Left forelimb (tissue), 1 donor: ENCODE data around the gene NPTX1.
"Not testable (repeated sequence)": the region's sequence is repeated elsewhere in the genome, so short reads cannot be mapped to it uniquely, and the experiment has no call there.

Experiments used
- DNase-seq: peaks from one replicate; pipeline ENCODE4 v3.0.0-alpha.2; 2018; ENCODE audit warnings: low spot score

The NPTX1 gene, protein sequence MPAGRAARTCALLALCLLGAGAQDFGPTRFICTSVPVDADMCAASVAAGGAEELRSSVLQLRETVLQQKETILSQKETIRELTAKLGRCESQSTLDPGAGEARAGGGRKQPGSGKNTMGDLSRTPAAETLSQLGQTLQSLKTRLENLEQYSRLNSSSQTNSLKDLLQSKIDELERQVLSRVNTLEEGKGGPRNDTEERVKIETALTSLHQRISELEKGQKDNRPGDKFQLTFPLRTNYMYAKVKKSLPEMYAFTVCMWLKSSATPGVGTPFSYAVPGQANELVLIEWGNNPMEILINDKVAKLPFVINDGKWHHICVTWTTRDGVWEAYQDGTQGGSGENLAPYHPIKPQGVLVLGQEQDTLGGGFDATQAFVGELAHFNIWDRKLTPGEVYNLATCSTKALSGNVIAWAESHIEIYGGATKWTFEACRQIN

DNA sequence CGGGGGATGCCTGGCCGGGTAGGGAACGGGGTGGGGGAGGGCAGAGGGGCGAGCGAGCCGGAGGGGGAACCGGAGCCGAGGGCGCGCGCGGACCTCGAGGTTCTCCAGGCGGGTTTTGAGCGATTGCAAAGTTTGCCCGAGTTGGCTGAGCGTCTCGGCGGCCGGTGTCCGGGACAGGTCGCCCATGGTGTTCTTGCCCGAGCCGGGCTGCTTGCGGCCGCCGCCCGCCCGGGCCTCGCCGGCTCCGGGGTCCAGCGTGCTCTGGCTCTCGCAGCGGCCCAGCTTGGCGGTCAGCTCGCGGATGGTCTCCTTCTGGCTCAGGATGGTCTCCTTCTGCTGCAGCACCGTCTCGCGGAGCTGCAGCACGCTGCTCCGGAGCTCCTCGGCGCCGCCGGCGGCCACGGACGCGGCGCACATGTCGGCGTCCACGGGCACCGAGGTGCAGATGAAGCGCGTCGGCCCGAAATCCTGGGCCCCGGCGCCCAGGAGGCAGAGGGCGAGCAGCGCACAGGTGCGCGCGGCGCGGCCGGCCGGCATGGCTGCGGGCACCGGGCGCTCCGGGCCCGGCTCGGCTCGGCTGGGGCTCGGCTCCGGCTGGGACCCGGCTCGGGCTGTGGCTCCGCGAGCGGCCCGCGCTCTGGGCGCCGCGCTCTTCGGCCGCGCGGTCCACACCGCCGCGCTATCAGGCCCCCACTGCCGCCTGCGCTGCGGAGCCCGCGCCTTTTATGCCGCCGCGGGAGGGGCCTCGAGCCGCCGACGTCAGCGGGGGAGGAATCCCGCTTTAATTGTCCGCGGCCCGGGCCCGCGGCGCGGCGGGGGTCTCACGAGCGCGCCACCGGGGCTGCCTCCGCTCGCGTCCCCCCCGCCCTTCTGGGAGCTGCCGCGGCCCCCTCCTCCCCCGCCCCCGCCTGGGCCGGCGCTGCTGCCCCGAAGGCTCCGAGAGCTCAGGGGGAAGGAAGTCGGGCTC, at the start of gene NPTX1:
TSS of gene NPTX1 (minus strand) at position 698 of the 967 bp plus-strand sequence. CDS start at position 537, 161 bp downstream.
- DNase-seq = no peak

DNA sequence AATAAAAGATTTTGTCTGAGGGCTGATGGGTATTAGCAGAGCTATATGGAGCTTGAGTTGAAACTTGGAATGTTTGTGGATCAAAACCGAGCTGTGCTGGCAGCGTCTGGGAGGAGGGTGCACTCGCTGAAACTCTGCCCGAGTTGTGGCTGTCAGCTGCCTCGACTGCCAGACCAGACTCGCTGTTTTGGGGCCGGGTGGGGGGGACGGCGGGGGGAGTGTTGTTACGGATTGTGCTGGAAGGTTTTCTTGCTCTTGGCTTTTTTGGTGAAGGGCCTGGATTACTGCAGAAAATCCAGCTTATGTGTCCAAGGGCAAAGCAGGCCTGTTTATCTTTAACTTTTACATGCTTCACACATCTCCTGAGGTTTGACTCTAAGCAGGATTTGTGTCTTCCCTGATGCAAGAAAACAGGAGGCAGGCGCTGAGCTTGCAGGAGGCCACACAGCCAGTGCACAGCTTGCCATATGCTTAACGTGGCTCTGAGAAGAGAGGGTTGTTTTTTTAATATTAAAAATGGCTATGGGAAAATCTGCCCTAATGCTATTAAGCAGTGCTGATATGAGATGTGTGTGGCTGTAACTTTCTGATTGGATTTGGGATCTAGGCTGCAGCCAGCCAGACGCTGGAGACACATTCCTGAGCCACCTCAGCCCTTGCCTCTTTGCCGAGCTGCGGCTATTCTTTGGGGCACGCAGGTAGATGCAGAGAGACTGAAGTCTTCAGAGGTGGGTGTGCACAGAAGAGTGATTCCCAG, 47.7 kb upstream of the NPTX1 start:
- no peak for DNase-seq

DNA sequence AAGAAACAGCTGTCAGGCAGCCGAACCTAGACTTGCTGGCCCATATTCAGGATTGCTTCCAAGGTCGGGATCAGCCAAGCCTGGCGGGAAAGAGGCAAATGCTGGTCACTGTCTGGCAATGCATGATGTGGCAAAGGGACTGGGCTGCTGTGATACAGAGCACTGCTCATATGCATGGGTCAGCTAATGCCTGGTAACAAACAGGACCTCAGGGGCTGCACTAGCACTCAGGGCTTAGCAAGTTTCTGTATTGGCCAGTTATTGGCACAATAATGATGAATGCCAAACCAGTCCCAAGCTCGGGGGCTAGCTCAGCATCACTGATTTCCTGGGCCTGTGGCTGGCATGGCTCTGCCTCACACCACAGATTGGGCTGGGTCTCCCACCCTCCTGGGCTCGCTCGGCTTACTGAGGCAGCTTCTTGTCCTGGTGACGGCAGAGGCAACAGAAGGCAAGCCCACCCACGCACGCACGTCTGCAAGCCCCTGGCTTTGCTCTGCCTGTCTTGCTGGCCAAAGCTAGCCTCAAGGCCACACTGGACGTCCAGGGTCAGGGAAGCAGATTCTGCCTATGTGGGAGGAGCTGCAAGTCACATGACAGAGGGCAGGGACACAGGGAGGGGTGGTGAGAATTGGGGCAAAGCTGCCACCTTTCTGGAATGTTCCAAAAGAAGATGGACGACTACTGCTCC, 46.8 kb upstream of the NPTX1 start:
- no peak for DNase-seq

DNA sequence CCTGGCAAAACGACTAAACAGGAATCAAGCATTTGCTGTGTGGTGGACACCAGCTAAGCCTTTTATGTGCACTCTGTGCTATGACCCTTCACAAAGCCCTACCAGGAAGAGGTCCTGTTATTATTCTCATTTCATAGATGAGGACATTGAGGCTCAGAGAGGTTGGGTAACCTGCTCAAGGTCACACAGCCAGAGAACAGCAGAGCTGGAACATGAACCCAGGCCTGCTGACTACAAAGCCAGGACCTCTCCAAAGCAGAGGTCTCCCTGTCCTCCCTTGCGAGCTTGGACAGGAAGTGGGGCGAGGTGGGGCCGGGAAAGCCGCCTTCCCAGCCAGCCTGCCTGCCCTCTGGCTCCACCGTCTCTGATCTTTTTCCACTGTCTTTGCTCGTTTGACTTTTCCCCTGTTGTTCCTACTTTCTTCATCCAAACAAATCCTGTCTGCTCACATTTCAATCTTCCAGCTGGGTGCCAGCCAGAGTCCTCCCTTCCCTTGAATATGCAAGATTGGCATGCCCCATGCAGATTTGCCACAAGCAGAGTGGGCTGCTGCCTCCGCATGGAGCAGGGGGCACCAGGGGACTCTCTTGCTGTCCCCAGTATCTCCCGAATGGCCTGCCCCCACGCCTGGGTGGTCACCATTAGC, 44.5 kb upstream of the NPTX1 start:
- DNase-seq = no peak

DNA sequence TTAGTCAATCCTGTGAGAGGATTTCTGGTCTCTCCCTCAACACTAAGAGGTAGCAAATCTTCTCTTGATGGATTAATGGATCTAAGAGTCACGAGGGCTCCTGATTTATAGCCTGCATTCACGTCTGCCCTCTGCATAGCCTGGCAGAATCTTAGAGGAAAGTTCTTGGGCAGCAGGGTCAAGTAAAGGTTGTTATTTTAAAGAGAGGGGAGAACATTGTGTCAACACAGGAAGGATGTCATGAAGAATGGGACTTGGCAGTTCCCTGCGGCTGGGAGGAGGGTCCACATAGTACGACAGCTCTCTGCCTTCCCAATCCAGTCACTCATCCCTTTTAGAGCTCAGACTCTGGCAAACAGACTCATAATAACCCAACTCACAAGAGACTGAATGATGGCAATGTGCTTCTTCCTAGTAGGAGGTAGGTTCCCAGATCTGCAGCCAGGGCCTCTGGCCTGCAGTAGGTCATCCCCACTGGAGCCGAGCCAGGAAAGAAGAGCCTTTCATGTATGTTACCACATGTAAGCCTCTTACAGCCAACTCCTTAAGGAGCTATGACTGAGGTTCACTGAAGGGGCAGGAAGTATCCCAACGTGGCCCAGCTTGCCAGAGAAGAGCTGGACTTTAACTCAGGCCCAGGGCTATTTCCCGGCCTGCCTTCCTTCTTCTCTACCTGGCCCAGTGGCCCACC, 42.8 kb upstream of the NPTX1 start:
- DNase-seq = no peak

DNA sequence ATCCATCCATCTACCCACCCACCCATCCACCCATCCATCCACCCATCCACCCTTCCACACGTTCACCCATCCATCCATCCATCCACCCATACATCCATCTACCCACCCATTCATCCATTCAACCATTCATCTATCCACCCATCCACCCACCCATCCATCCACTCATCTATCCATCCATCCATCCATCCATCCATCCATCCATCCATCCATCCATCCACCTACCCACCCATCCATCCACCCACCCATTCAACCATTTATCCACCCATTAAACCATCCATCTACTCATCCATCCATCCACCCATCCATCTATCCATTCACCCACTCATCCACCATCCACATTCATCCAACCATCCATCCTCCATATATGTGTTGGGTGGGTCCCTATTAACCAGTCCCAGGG, 42.0 kb upstream of the NPTX1 start:
- no peak for DNase-seq

DNA sequence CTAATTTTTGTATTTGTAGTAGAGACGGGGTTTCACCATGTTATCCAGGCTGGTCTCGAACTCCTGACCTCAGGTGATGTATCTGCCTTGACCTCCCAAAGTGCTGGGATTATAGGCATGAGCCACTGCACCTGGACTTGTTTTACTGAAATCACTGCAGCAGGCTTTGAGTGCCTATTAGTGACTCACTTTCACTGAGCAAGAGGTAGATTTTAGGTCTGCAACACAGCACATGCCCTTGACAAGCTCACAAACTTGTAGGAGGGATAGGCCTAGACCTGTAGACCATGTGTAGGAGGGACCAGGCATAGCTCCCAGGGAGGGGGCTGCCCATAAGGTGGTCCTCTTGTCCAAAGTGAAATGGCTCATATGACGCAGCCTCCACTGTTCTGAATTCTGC, 41.2 kb upstream of the NPTX1 start:
- no peak for DNase-seq

DNA sequence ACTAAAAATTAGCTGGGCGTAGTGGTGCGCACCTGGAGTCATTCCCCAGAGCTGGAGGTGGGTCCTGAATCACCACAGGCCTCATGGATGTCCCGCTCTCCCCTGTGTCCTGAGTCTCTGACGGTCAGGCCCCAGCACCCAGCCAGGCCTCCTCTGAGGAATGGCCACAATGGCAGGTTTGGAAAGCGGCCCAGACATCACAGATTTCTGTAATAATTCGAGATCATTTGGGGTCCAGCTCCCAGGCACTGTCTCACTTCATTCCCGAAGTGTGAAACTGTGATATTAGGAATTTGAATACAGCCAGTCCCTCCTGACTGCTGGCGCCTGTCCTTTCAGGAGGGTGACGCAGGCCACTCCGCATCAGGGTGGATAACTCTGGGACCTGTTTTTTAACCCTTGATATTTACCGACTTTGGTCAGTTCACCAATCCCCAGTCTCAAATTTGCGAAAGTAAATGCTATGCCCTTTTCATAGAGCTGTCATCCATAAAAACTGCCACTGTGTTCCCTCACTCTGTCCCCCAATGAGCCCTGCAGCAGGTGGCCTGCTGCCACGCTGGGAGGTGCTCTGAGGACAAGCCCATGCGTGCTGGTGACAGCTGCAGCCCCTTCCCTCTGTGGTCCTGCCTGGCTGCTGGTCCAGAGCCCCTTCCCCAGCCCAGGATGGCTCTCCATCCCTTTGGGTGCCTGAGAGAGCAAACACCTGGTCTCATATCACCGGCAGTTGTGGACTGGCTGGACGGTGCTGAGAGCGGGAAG, 39.9 kb upstream of the NPTX1 start:
- no peak for DNase-seq

DNA sequence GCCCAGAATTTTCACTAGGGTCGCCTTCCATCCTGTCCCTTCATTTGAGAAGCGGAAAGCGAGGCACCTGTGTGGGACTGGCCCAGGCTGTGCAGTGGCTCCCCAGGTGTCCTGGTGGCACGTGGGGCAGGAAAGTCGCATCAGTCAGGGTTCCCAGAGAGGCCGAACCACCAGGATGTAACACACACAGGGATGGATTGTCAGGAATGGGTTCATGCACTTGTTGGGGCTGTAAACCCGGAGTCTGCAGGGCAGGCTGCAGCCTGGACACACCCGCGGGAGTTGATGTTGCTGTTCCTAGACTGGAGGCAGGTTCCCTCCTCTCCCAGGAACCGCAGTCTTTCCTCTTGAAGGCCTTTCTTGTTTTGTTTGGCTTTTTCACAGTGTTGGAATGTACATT, 37.5 kb upstream of the NPTX1 start:
- no peak for DNase-seq

DNA sequence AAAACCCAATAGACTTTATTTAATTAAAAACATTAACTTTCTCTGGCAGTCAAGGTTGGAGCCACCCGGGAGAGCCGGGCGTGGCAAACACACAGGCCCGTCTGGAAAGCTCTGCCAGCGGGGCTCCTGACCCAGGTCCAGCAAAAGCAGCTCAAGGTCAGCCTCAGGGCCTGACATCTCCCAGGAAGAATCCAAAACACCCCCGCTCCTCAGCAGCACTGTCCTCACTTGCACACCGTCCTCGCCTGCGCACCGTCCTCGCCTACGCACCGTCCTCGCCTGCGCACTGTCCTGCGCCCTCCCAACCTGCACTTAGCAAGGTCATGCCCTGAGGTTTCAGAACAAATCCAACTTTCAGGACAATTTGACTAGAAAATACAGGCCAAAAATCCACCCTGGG, 36.8 kb upstream of the NPTX1 start:
- no peak for DNase-seq

DNA sequence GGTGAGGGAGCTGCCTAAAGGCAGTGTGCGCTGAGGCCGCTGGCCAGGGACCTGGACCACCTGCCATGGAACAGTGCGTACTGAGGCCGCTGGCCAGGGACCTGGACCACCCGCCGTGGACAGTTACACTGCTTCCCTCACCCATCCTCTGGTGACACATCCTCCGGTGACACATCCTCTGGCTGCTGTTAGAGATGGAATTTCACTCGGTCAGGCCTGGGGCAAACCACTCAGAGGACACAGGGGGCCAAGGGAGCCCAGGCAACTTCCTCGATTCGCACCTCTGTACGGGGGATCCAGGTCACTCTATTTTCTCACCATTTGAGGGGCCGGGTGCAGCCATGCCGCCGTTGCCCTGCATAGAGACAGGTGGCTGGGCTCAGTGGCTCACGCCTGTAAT, 35.8 kb upstream of the NPTX1 start:
- DNase-seq = no peak

DNA sequence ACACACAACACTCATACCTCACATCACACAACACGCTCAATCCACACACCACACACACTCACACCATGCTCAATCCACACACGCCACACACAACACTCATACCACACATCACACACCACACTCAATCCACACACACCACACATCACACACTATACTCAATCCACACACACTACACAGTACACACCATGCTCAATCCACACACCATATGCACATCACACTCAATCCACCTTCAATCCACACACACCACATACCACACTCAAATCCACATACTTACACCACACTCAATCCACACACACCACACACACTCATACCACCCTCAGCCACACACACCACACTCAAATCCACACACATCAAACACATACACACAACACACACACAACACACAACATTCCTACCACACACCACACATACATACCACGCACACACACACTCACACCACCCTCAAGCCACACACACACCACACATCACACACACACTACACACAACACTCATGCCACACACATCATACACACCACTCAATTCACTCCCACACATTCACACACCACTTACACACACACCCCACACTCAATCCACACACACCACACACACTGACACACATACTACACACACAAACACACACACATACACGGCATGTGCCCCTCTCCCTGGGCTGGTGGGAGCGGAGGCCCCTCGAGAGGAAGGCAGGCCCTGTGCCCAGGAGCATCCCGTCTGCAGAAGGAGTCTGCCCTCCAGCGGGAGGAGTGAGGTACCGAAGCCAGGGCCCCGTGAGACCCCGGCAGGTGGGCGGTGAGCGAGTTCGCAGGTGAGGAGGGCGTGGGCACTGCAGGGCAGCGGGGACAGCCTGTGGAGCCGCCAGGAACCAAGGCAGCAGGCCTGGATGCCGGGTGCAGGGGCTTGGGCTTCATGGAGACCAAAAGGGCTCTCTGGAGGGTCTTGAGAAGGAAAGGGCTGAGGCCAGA, 35.1 kb upstream of the NPTX1 start:
- DNase-seq = no peak

DNA sequence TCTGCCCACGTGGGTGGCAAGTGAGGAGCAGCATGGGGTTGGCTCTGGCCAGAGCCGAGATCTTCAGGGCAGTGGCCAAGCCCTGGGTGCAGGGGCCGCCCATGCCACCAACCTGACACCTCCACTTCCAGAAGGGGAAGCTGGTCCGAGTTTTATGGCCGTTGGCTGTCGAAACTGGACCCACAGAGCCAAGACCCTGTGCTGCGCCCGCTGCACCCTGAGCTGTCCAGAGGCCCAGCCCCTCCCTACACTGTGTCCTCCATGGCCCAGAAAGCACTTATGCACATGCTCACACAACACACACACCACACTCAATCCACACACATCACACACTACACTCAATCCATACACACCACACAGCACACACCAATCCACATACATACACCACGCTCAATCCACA, 34.4 kb upstream of the NPTX1 start:
- DNase-seq = no peak

DNA sequence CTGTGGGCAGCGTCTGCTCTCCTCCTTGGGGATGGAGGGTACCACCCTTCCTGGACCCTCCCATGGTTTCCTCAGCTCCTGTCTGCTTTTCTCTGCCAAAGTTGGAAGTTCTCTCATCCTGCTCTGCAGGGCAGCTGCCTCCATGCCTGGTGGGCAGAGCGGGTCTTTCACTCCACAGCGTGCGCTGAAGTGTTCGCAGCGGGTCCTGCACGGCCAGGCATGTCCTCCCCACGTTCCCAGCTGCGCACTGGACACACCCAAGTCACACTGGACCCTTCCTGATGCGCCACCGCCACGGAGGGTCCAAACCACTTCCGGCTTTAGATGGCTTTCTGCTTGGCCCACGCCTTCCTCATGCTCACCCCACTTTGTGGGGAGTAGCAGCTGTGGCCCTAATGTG, 33.7 kb upstream of the NPTX1 start:
- no peak for DNase-seq

DNA sequence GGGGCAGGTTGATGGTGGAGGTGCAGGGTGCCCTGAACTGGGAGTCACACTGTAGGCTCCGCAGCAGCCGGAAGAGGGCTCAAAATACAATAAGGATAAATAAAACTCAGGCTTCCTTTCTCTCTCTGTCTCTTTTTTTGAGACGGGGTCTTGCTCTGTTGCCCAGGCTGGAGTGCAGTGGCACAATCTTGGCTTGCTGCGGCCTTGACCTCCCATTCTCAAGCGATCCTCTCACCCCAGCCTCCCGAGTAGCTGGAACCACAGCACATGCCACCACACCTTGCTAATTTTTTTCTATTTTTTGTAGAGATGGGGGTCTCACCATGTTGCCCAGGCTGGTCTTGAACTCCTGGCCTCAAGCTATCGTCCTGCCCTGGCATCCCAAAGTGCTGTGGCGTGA, 32.9 kb upstream of the NPTX1 start:
- DNase-seq = no peak

DNA sequence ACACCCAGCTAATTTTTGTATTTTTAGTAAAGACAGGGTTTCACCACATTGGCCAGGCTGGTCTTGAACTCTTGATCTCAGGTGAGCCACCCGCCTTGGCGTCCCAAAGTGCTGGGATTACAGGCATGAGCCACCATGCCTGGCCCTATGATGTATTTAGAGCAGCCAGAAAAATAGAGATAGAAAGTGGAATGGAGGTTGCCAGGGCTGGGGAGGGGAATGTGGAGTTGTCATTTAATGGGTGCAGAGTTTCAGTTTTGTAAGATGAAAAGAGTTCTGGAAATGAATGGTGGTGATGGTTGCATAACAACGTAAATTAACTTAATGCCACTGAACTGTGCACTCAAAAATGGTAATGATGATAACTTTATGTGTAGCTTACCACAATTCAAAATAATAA, 31.6 kb upstream of the NPTX1 start:
- no peak for DNase-seq

DNA sequence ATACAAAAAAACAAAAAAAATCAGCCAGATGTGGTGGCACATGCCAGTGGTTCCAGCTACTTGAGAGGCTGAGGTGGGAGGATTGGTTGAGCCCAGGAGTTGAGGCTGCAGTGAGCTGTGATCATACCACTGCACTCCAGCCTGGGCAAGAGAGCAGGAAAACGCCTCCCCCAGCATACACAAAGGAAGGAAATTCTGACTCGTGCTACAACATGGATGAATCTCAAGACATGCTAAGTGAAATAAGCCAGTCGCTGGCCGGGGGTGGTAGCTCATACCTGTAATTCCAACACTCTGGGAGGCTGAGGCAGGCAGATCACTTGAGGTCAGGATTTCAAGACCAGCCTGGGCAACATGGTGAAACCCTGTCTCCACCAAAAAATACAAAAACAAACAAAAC, 30.8 kb upstream of the NPTX1 start:
- DNase-seq = not testable (repeated sequence)

DNA sequence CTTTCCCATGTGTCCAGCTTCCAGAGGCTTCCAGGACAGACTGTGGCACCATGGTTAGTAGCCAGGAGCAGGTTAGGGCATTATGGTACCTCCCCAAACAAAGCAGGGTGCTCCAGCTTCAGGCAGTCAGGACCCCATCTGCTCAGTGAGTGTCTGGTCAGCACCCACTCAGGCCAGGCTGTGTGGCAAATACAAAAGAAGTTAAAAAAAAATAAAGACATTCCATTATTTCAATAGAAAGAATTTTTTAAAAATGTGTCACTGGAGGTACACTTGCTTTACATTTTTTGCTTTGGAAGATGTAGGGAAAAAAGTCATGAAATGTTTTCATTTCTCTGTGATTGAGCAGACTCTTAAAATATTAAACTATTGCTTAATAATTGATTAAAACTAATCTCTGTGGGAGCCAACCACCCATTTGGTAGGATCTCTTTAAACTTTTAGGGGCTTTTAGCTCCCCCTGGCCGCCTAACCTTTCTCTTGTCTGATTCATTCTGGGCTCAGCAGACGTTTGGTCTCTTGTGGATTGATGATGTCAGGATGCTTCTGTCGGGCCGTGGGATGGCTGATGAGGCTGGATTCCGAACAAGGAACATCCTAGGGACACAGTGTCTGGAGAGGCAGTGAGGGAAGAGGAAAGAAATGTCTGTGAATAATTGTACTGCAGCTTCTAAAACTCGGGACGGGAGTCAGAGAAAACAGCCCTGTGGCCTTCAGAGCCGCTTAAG, 28.4 kb upstream of the NPTX1 start:
- no peak for DNase-seq
